H9 (cell line): ENCODE results near the gene PATL1. TPM values are rescaled to one million over a fixed set of nuclear protein-coding genes. Genes with fewer than 3 reads are reported as not detected.

Source experiments
- DNase-seq: peaks from one replicate; pipeline ENCODE4 v3.0.0-alpha.2; 2017
- H2AFZ ChIP-seq: one replicate; pipeline ENCODE4 v1.6.1; 2013; ENCODE audit warnings: mild to moderate bottlenecking, low read length, control low read depth, moderate library complexity
- H2AK5ac ChIP-seq: 2 replicates; pipeline ENCODE4 v1.6.1; 2013; ENCODE audit warnings: low read length, control low read depth, mixed read lengths; ENCODE audit not compliant: insufficient read length
- H2BK120ac ChIP-seq: one replicate; pipeline ENCODE4 v1.6.1; 2013; ENCODE audit warnings: low read depth, mild to moderate bottlenecking, low read length, control low read depth, inconsistent platforms; ENCODE audit not compliant: poor library complexity, severe bottlenecking
- H2BK12ac ChIP-seq: 2 replicates; pipeline ENCODE4 v1.6.1; 2013; ENCODE audit warnings: low read length, control low read depth, mixed read lengths, low read depth; ENCODE audit not compliant: insufficient read length
- H2BK15ac ChIP-seq: 2 replicates; pipeline ENCODE4 v1.6.1; 2013; ENCODE audit warnings: low read depth, low read length, control low read depth
- H2BK20ac ChIP-seq: one replicate; pipeline ENCODE4 v1.6.1; 2013; ENCODE audit warnings: low read depth, mild to moderate bottlenecking, low read length, control low read depth, inconsistent platforms; ENCODE audit not compliant: poor library complexity, severe bottlenecking
- H2BK5ac ChIP-seq: 2 replicates; pipeline ENCODE4 v1.6.1; 2013; ENCODE audit warnings: low read length, control low read depth, mixed read lengths; ENCODE audit not compliant: insufficient read length
- H3K14ac ChIP-seq: 2 replicates; pipeline ENCODE4 v1.6.1; 2013; ENCODE audit warnings: low read length, control low read depth; ENCODE audit not compliant: insufficient read depth
- H3K18ac ChIP-seq: 2 replicates; pipeline ENCODE4 v1.6.1; 2013; ENCODE audit warnings: low read depth, mild to moderate bottlenecking, mixed read lengths, low read length, control low read depth; ENCODE audit not compliant: insufficient read length
- H3K23ac ChIP-seq: 2 replicates; pipeline ENCODE4 v1.6.1; 2013; ENCODE audit warnings: low read length, control low read depth, mixed read lengths, low read depth; ENCODE audit not compliant: insufficient read length
- H3K23me2 ChIP-seq: 2 replicates; pipeline ENCODE4 v1.6.1; 2013; ENCODE audit warnings: low read depth, mild to moderate bottlenecking, mixed read lengths, low read length, control low read depth; ENCODE audit not compliant: insufficient read length, poor library complexity, severe bottlenecking
- H3K27ac ChIP-seq: 2 replicates; pipeline ENCODE4 v1.5.1; 2013; ENCODE audit warnings: low read length, control low read depth, mixed read lengths, low read depth; ENCODE audit not compliant: insufficient read length
- H3K27me3 ChIP-seq: 2 replicates; pipeline ENCODE4 v1.6.1; 2013; ENCODE audit warnings: low read length, control low read depth, inconsistent platforms; ENCODE audit not compliant: insufficient read depth
- H3K4ac ChIP-seq: 2 replicates; pipeline ENCODE4 v1.6.1; 2013; ENCODE audit warnings: low read depth, mild to moderate bottlenecking, control low read depth, inconsistent platforms, low read length, moderate library complexity
- H3K4me1 ChIP-seq: 2 replicates; pipeline ENCODE4 v1.6.1; 2013; ENCODE audit warnings: low read length, control low read depth, inconsistent platforms; ENCODE audit not compliant: insufficient read depth
- H3K4me2 ChIP-seq: 2 replicates; pipeline ENCODE4 v1.6.1; 2013; ENCODE audit warnings: low read length, control low read depth, mixed read lengths; ENCODE audit not compliant: insufficient read length, insufficient read depth
- H3K56ac ChIP-seq: 2 replicates; pipeline ENCODE4 v1.6.1; 2013; ENCODE audit warnings: low read depth, mild to moderate bottlenecking, mixed read lengths, low read length, control low read depth; ENCODE audit not compliant: insufficient read length
- H3K79me1 ChIP-seq: 2 replicates; pipeline ENCODE4 v1.6.1; 2013; ENCODE audit warnings: low read depth, mild to moderate bottlenecking, moderate library complexity, low read length, control low read depth, inconsistent platforms; ENCODE audit not compliant: insufficient read depth, poor library complexity, severe bottlenecking
- H3K79me2 ChIP-seq: 2 replicates; pipeline ENCODE4 v1.6.1; 2013; ENCODE audit warnings: low read length, control low read depth, inconsistent platforms; ENCODE audit not compliant: insufficient read depth
- H3K9ac ChIP-seq: 2 replicates; pipeline ENCODE4 v1.6.1; 2013; ENCODE audit warnings: low read length, control low read depth, mixed read lengths; ENCODE audit not compliant: insufficient read length; ENCODE audit errors: extremely low read depth
- H3K9me3 ChIP-seq: one replicate; pipeline ENCODE4 v1.6.1; 2013; ENCODE audit warnings: low read depth, low read length, inconsistent platforms; ENCODE audit not compliant: control insufficient read depth
- H3T11ph ChIP-seq: one replicate; pipeline ENCODE4 v1.6.1; 2013; ENCODE audit warnings: mild to moderate bottlenecking, low read length, control low read depth, inconsistent platforms
- H4K20me1 ChIP-seq: one replicate; pipeline ENCODE4 v1.6.1; 2013; ENCODE audit not compliant: control insufficient read depth, insufficient read length, insufficient read depth
- H4K5ac ChIP-seq: 2 replicates; pipeline ENCODE4 v1.6.1; 2013; ENCODE audit warnings: low read depth, mild to moderate bottlenecking, mixed read lengths, low read length, control low read depth; ENCODE audit not compliant: insufficient read length
- H4K8ac ChIP-seq: replicated peaks from 2 replicates; pipeline ENCODE4 v1.6.1; 2013; ENCODE audit warnings: low read length, control low read depth, mixed read lengths, low read depth; ENCODE audit not compliant: insufficient read length
- H4K91ac ChIP-seq: 2 replicates; pipeline ENCODE4 v1.6.1; 2013; ENCODE audit warnings: low read depth, mild to moderate bottlenecking, moderate library complexity, mixed read lengths, low read length, control low read depth; ENCODE audit not compliant: insufficient read length
- H3K27ac Mint-ChIP-seq, 3 experiments: 2 replicates in 2 of 3; 3 replicates in 1 of 3; pipeline ENCODE4 v1.8.0; 2020 to 2021; ENCODE audit warnings: mixed read lengths in 3 of 3, mild to moderate bottlenecking in 1 of 3, moderate library complexity in 1 of 3
- H3K27me3 Mint-ChIP-seq: 2 replicates; pipeline ENCODE4 v1.8.0; 2021; ENCODE audit warnings: low read depth, mild to moderate bottlenecking, moderate library complexity, mixed read lengths
- H3K36me3 Mint-ChIP-seq, 3 experiments: 2 replicates in 2 of 3; 3 replicates in 1 of 3; pipeline ENCODE4 v1.8.0; 2020 to 2021; ENCODE audit warnings: low read depth in 3 of 3, mixed read lengths in 3 of 3; ENCODE audit not compliant: insufficient read depth in 1 of 3
- H3K4me1 Mint-ChIP-seq, 2 experiments: 2 replicates each; pipeline ENCODE4 v1.8.0; 2020; ENCODE audit warnings: mixed read lengths in 2 of 2
- H3K4me3 Mint-ChIP-seq, 2 experiments: 2 replicates in 1 of 2; 3 replicates in 1 of 2; pipeline ENCODE4 v1.8.0; 2020 to 2021; ENCODE audit warnings: mild to moderate bottlenecking in 2 of 2, mixed read lengths in 2 of 2, moderate library complexity in 1 of 2
- H3K9me3 Mint-ChIP-seq, 2 experiments: 2 replicates in 1 of 2; 3 replicates in 1 of 2; pipeline ENCODE4 v1.8.0; 2020; ENCODE audit warnings: mild to moderate bottlenecking in 2 of 2, mixed read lengths in 2 of 2, moderate library complexity in 1 of 2
- CTCF ChIP-seq: fragments of 200-600 bp; sonication (generic); conservative IDR thresholded peaks from 3 replicates; pipeline ENCODE4 v1.8.0; 2021; ENCODE audit warnings: antibody characterized with exemption, mild to moderate bottlenecking
- WGBS: extraction: QIAGEN DNeasy Blood & Tissue Kit; methylation state at CpG from one replicate; pipeline ENCODE4 v1.1.7; 2013; ENCODE audit warnings: missing lambda C conversion rate, low lambda C conversion rate, mixed read lengths; ENCODE audit not compliant: insufficient read length; ENCODE audit errors: extremely low coverage; 5-methylcytosine and 5-hydroxymethylcytosine counted together
- total RNA-seq: library from RNA; stranded (reverse); gene quantifications from 2 replicates; pipeline ENCODE4 v1.2.1, GENCODE V29; 2021

The PATL1 gene
- total RNA-seq, 1 experiment from 2014 or later, result 31.4 TPM

DNA sequence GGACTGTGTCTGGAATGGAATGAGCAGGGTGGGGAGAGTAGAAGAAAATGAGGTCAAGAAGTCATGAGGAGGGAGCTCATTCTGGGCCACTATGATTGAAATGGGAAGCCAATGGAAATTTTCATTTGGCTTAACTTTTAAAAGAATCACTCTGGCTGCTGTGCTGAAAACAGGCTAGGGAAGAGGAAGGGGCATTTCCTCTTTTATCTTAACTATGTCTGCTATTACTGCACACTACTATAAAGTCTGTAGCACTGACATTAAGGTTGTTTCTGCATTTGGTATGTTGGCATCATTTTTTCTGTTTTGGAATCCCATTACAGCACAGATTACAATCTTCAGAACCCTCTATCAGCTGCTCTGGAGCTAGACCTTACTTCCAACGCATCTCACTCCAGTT, 8.2 kb downstream of the PATL1 start:
- Mint-ChIP-seq H3K27ac (no peak overlapping the region), H3K4me1 (peaks cover 0 to 10% of the 10 kb centered on the region in 2 experiments; a peak in 2 of 4 replicates), H3K4me3 (no peak overlapping the region), H3K36me3 (peaks cover 8 to 69% (median 59%) of the 10 kb centered on the region in 3 experiments; a peak in 6 of 7 replicates), H3K9me3 (no peaks in the 10 kb centered on the region), H3K27me3 (no peaks in the 10 kb centered on the region)
- H2BK20ac ChIP-seq, result no peak overlapping the region
- no peak overlapping the region for H3K4ac ChIP-seq
- no peak for TF ChIP-seq CTCF
- no peak overlapping the region for H3K56ac ChIP-seq
- DNase-seq, result no peak
- no peak overlapping the region for H3T11ph ChIP-seq
- no peaks in the 10 kb centered on the region for H4K20me1 ChIP-seq
- no peak overlapping the region for H2BK12ac ChIP-seq
- no peak overlapping the region for H4K8ac ChIP-seq
- H3K4me1 ChIP-seq, result peaks cover 4% of the 10 kb centered on the region
- H2BK5ac ChIP-seq, result no peak overlapping the region
- no peak overlapping the region for H4K5ac ChIP-seq
- no peak overlapping the region for H4K91ac ChIP-seq
- no peak overlapping the region for H3K23ac ChIP-seq
- H3K79me2 ChIP-seq, result no peaks in the 10 kb centered on the region
- H2AFZ ChIP-seq, result no peak overlapping the region
- no CpG with 5 or more reads among the region's 1 CpG for WGBS
- H3K23me2 ChIP-seq, result no peaks in the 10 kb centered on the region
- no peak overlapping the region for H3K9ac ChIP-seq
- no peak overlapping the region for H2BK120ac ChIP-seq
- no peak overlapping the region for H2AK5ac ChIP-seq
- no peaks in the 10 kb centered on the region for H3K9me3 ChIP-seq
- no peak overlapping the region for H2BK15ac ChIP-seq
- H3K79me1 ChIP-seq, result peaks cover 4% of the 10 kb centered on the region
- H3K4me2 ChIP-seq, result no peak overlapping the region
- H3K18ac ChIP-seq, result no peak overlapping the region
- H3K27ac ChIP-seq, result no peak overlapping the region
- no peaks in the 10 kb centered on the region for H3K27me3 ChIP-seq
- no peak overlapping the region for H3K14ac ChIP-seq
